Measurements from ENCODE around the gene SH2D4B.

Gene SH2D4B

GRCh38 chr10:80659289-80659688 is 121.6 kb downstream of the SH2D4B start:
- H3K27ac ChIP-seq = no peak overlapping the region
- TF ChIP-seq CTCF (conservative IDR thresholded peaks at IDR 0.05) = no peak

DNA sequence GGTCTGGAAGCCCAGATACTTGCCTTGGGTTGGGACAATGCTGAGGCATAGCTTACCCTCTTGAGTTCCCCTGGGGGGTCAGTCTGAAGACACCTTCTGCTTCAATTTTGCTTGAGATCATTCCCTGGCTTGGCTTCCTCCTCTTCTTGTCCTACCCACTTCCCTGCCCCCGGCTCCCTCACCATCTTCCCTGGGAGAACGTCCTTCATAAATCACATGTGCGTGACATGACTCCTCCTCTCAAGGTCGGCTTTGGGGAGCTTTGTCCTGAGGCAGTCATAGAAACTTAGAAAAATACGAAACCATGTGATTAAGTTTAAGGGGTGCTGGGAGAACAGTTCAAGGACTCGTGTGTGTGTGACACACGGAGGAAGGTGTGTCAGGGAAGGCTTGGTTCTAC is 122.6 kb downstream of the SH2D4B start:
- H3K27ac ChIP-seq = no peak overlapping the region
- TF ChIP-seq CTCF (conservative IDR thresholded peaks at IDR 0.05) = no peak

GRCh38 chr10:80660736-80661135 is 123.0 kb downstream of the SH2D4B start:
- TF ChIP-seq CTCF (conservative IDR thresholded peaks at IDR 0.05) = no peak
- H3K27ac ChIP-seq = no peak overlapping the region

- no peak for TF ChIP-seq CTCF (conservative IDR thresholded peaks at IDR 0.05)
Observed at GRCh38 chr10:80661526-80661925, 123.8 kb downstream of the SH2D4B start.

GRCh38 chr10:80662429-80663261 is 124.9 kb downstream of the SH2D4B start:
- TF ChIP-seq CTCF (conservative IDR thresholded peaks at IDR 0.05) = peak; percentile 96
- peak overlapping the region; percentile 40; the same call in 1 of the 2 replicates for H3K27ac ChIP-seq

More at GRCh38 chr10:80661526-80661925, 123.8 kb downstream of the SH2D4B start:
- no peak overlapping the region for H3K27ac ChIP-seq

- no peak overlapping the region for H3K27ac ChIP-seq
- TF ChIP-seq CTCF (conservative IDR thresholded peaks at IDR 0.05) = peak; percentile 92
Observed at GRCh38 chr10:80664071-80664680, 126.5 kb downstream of the SH2D4B start.

DNA sequence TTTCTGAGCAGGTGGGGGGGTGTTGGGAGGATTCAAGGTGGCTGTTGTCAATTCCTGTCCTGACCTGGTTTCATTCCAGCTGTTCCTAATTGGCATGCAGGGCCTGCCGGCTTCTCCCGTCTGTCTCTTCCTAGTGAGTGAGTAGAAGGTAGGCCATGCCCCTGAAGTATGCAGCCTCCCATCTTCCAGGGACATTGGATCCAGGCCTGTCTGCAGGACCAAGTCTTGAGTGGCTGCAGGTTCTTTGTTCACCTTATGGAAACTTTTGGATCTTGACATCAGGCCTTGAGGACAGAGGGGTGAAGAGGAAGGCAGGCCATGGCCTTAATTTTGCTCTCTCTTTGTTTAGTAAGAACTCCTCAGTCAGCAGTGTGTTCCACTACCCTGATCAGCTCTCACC is 131.8 kb downstream of the SH2D4B start:
- TF ChIP-seq CTCF (conservative IDR thresholded peaks at IDR 0.05) = no peak

More for the DNA sequence above, 131.8 kb downstream of the SH2D4B start:
- H3K27ac ChIP-seq = no peak overlapping the region

All from VCaP (cell line).